Endodermal cell (in vitro differentiated cells): ENCODE measurements around the gene DTL. TPM values are rescaled to one million over a fixed set of nuclear protein-coding genes. Genes with fewer than 3 reads are reported as not detected.

Experiments used
- DNase-seq: peaks from one replicate; pipeline ENCODE4 v3.0.0-alpha.2; 2017
- H3K27ac ChIP-seq: 2 replicates; pipeline ENCODE4 v1.5.1; 2013; ENCODE audit warnings: mild to moderate bottlenecking, low read depth, low read length, moderate library complexity
- H3K27me3 ChIP-seq: 2 replicates; pipeline ENCODE4 v1.6.1; 2013; ENCODE audit warnings: mild to moderate bottlenecking, low read length, moderate library complexity; ENCODE audit not compliant: insufficient read depth, control insufficient read depth, poor library complexity, severe bottlenecking
- H3K36me3 ChIP-seq: 2 replicates; pipeline ENCODE4 v1.7.0; 2013; ENCODE audit warnings: mild to moderate bottlenecking, low read length, moderate library complexity; ENCODE audit not compliant: control insufficient read depth, insufficient read depth
- H3K4me1 ChIP-seq: one replicate; pipeline ENCODE4 v1.7.0; 2013; ENCODE audit warnings: low read length; ENCODE audit not compliant: control insufficient read depth, insufficient read depth
- H3K4me3 ChIP-seq: 2 replicates; pipeline ENCODE4 v1.5.1; 2013; ENCODE audit warnings: mild to moderate bottlenecking, low read length, moderate library complexity
- H3K9ac ChIP-seq: 2 replicates; pipeline ENCODE4 v1.6.1; 2013; ENCODE audit warnings: mild to moderate bottlenecking, low read length, moderate library complexity; ENCODE audit not compliant: poor library complexity, severe bottlenecking; ENCODE audit errors: extremely low read depth
- H3K9me3 ChIP-seq: 2 replicates; pipeline ENCODE4 v1.6.1; 2013; ENCODE audit warnings: mild to moderate bottlenecking, low read length, moderate library complexity; ENCODE audit not compliant: control insufficient read depth
- H3K27ac Mint-ChIP-seq: 2 replicates; pipeline ENCODE4 v1.8.0; 2020; ENCODE audit warnings: mixed read lengths
- H3K27me3 Mint-ChIP-seq: 2 replicates; pipeline ENCODE4 v1.8.0; 2021; ENCODE audit warnings: mild to moderate bottlenecking, mixed read lengths; ENCODE audit not compliant: insufficient read depth
- H3K36me3 Mint-ChIP-seq: 2 replicates; pipeline ENCODE4 v1.8.0; 2020; ENCODE audit warnings: low read depth, mixed read lengths
- H3K4me1 Mint-ChIP-seq: 2 replicates; pipeline ENCODE4 v1.8.0; 2020; ENCODE audit warnings: mixed read lengths
- H3K4me3 Mint-ChIP-seq: 2 replicates; pipeline ENCODE4 v1.8.0; 2020; ENCODE audit warnings: mild to moderate bottlenecking, moderate library complexity, mixed read lengths
- H3K9me3 Mint-ChIP-seq: 2 replicates; pipeline ENCODE4 v1.8.0; 2020; ENCODE audit warnings: mild to moderate bottlenecking, mixed read lengths
- CTCF ChIP-seq: fragments of 200-600 bp; sonication (generic); conservative IDR thresholded peaks from 2 replicates; pipeline ENCODE4 v1.5.0; 2021; ENCODE audit warnings: antibody characterized with exemption, mild to moderate bottlenecking
- WGBS, 2 experiments: methylation state at CpG; one replicate each; pipeline versions ENCODE4 v1.1.5 to v1.1.7; 2013; ENCODE audit warnings: missing lambda C conversion rate in 2 of 2, mixed read lengths in 1 of 2; ENCODE audit not compliant: insufficient coverage in 1 of 2, insufficient read length in 1 of 2; 5-methylcytosine and 5-hydroxymethylcytosine counted together
- total RNA-seq, 2 donors: library from RNA; stranded (reverse); fragmentation: NEBNext Ultra II Directional in 1 of 2; extraction: Animal tissue kit (Norgen Biotek cat#: 25700) in 1 of 2; gene quantifications; 2 replicates in 1 of 2; 3 replicates in 1 of 2; pipeline ENCODE4 v1.2.1, GENCODE V29; 2021

DTL gene
- total RNA-seq, 2 donors from 2014 or later, result 45.5 to 73.8 TPM

GRCh38 chr1:212106286-212106792 is 70.8 kb downstream of the DTL start:
- no peak overlapping the region for H3K27ac Mint-ChIP-seq
- 71 to 76% methylated on average over 1 of the region's 1 CpG for WGBS, 2 experiments
- no peak for DNase-seq

GRCh38 chr1:212107481-212107880 is 71.9 kb downstream of the DTL start:
- no peak overlapping the region for H3K27ac ChIP-seq
- Mint-ChIP-seq H3K27me3 (no peaks in the 10 kb centered on the region), H3K4me1 (peaks cover 29% of the 10 kb centered on the region), H3K4me3 (no peak overlapping the region), H3K36me3 (no peaks in the 10 kb centered on the region), H3K9me3 (no peaks in the 10 kb centered on the region), H3K27ac (no peak overlapping the region)
- H3K27me3 ChIP-seq, result no peaks in the 10 kb centered on the region
- peaks cover 5% of the 10 kb centered on the region for H3K4me1 ChIP-seq
- no peak for DNase-seq
- WGBS, 2 experiments, result 85 to 91% methylated on average over 3 of the region's 3 CpGs
- no peak overlapping the region for H3K4me3 ChIP-seq
- peaks cover 14% of the 10 kb centered on the region for H3K36me3 ChIP-seq
- H3K9me3 ChIP-seq, result no peaks in the 10 kb centered on the region
- no peak overlapping the region for H3K9ac ChIP-seq
- TF ChIP-seq CTCF, result no peak

More at GRCh38 chr1:212106286-212106792, 70.8 kb downstream of the DTL start:
- H3K27me3 ChIP-seq, result no peaks in the 10 kb centered on the region
- peaks cover under 1% of the 10 kb centered on the region for H3K36me3 Mint-ChIP-seq
- H3K4me3 ChIP-seq, result no peak overlapping the region
- H3K9me3 Mint-ChIP-seq, result no peaks in the 10 kb centered on the region
- H3K9me3 ChIP-seq, result no peaks in the 10 kb centered on the region
- H3K4me1 Mint-ChIP-seq, result peaks cover 29% of the 10 kb centered on the region
- no peak overlapping the region for H3K4me3 Mint-ChIP-seq
- H3K4me1 ChIP-seq, result peaks cover 5% of the 10 kb centered on the region
- H3K27me3 Mint-ChIP-seq, result no peaks in the 10 kb centered on the region
- H3K9ac ChIP-seq, result no peak overlapping the region
- no peak overlapping the region for H3K27ac ChIP-seq
- TF ChIP-seq CTCF, result no peak
- peaks cover 24% of the 10 kb centered on the region for H3K36me3 ChIP-seq

GRCh38 chr1:212108187-212108586 is 72.6 kb downstream of the DTL start:
- Mint-ChIP-seq H3K36me3 (no peaks in the 10 kb centered on the region), H3K27me3 (no peaks in the 10 kb centered on the region), H3K27ac (no peak overlapping the region), H3K9me3 (no peaks in the 10 kb centered on the region), H3K4me3 (no peak overlapping the region), H3K4me1 (peaks cover 29% of the 10 kb centered on the region)
- Histone ChIP-seq H3K27ac (no peak overlapping the region), H3K36me3 (peaks cover 8% of the 10 kb centered on the region), H3K4me1 (peaks cover 5% of the 10 kb centered on the region), H3K9ac (no peak overlapping the region), H3K4me3 (no peak overlapping the region), H3K27me3 (no peaks in the 10 kb centered on the region), H3K9me3 (no peaks in the 10 kb centered on the region)
- 88% methylated on average over 1 of the region's 1 CpG; no CpG with 5 or more reads in 1 of the 2 experiments for WGBS, 2 experiments
- no peak for TF ChIP-seq CTCF
- no peak for DNase-seq
